ENCODE data around the gene BCOR.

The BCOR gene

DNA sequence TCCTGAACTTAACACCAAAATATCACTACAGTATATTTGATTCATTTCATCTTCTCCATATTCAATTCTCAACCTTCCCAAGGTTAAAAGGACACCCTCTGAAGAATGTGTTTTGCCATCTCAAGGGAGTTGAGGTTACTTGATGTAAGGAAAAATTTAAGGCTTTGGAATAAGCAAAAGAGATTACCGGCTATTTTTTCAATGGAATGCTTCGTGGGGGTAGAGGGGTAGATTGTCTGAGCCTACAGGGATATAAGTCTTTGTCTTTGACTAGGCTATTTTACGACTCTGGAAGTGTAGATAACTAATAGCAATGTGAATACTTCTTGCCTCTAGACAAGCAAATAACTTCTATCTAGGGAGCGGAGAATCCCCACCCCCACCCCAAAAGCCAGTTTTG is 78.2 kb downstream of the BCOR start:
- no peaks in the 10 kb centered on the region for H3K27me3 ChIP-seq
- H3K27ac ChIP-seq: no peak overlapping the region
- H3K4me1 ChIP-seq (ENCODE audit: control insufficient read depth in 1 of 2, insufficient read depth in 1 of 2, low read depth in 1 of 2, low read length in 1 of 2): peaks cover 0 to 3% of the 10 kb centered on the region in 2 experiments
- TF ChIP-seq, protein P1, sequence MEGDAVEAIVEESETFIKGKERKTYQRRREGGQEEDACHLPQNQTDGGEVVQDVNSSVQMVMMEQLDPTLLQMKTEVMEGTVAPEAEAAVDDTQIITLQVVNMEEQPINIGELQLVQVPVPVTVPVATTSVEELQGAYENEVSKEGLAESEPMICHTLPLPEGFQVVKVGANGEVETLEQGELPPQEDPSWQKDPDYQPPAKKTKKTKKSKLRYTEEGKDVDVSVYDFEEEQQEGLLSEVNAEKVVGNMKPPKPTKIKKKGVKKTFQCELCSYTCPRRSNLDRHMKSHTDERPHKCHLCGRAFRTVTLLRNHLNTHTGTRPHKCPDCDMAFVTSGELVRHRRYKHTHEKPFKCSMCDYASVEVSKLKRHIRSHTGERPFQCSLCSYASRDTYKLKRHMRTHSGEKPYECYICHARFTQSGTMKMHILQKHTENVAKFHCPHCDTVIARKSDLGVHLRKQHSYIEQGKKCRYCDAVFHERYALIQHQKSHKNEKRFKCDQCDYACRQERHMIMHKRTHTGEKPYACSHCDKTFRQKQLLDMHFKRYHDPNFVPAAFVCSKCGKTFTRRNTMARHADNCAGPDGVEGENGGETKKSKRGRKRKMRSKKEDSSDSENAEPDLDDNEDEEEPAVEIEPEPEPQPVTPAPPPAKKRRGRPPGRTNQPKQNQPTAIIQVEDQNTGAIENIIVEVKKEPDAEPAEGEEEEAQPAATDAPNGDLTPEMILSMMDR (IDR thresholded peaks at IDR 0.05): no peak
- H3K4me3 ChIP-seq (ENCODE audit: low read depth in 1 of 2, low read length in 1 of 2): no peak overlapping the region
- no peaks in the 10 kb centered on the region for H3K36me3 ChIP-seq
- no peaks in the 10 kb centered on the region for H3K9me3 ChIP-seq

DNA sequence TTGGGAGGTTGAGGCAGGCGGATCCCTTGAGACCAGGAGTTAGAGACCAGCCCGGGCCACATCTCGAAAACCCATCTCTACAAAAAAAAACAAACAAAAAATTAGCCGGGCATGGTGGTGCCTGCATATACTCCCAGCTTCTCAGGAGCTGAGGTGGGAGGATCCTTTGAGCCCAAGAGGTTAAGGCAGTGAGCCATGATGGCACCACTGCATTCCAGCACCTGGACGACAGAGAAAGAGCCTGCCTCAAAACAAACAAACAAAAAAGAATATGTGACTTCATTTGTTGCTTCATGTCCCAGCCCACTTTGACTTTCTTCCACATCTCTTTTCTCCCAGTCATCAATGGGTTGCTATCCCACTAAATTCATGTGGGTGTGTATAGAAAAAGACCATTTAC is 79.7 kb downstream of the BCOR start:
- Histone ChIP-seq H3K4me3 (ENCODE audit: low read depth in 1 of 2, low read length in 1 of 2) (no peak overlapping the region), H3K4me1 (ENCODE audit: control insufficient read depth in 1 of 2, insufficient read depth in 1 of 2, low read depth in 1 of 2, low read length in 1 of 2) (peaks cover 9 to 10% of the 10 kb centered on the region in 2 experiments), H3K27me3 (peaks cover 7% of the 10 kb centered on the region), H3K27ac (no peak overlapping the region), H3K9me3 (no peaks in the 10 kb centered on the region), H3K36me3 (no peaks in the 10 kb centered on the region)
- TF ChIP-seq, protein P1 (IDR thresholded peaks at IDR 0.05): no peak

DNA sequence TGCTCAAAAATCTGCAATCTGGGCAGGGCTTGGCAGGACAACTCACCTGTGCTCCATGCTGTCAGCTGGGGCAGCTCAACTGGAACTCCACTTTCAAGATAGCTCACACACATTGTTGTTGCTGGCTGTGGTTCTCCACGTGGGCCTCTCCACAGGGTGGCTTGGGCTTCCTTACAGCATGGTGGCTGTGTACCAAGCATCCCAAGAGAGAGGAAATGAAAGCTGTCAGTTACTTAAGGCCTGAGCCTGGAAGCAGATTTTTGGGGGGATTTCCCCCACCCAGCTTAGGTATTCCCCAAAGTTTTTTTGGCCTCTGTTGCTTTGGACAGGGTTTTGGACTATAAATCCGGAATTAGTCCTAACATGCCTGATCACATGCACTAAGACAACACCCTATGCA is 81.0 kb downstream of the BCOR start:
- Histone ChIP-seq H3K9me3 (no peaks in the 10 kb centered on the region), H3K27me3 (peaks cover 20% of the 10 kb centered on the region)
- TF ChIP-seq, protein P1 (IDR thresholded peaks at IDR 0.05): no peak

GRCh38 chrX:40015693-40016092 is 82.1 kb downstream of the BCOR start:
- no peaks in the 10 kb centered on the region for H3K36me3 ChIP-seq
- no peak overlapping the region for H3K4me3 ChIP-seq (ENCODE audit: low read depth in 1 of 2, low read length in 1 of 2)
- peaks cover 30% of the 10 kb centered on the region for H3K27me3 ChIP-seq
- H3K9me3 ChIP-seq: no peaks in the 10 kb centered on the region
- H3K27ac ChIP-seq: no peak overlapping the region
- H3K4me1 ChIP-seq (ENCODE audit: control insufficient read depth in 1 of 2, insufficient read depth in 1 of 2, low read depth in 1 of 2, low read length in 1 of 2): peaks cover 16 to 21% of the 10 kb centered on the region in 2 experiments
- TF ChIP-seq, protein P1 (IDR thresholded peaks at IDR 0.05): no peak

More for the DNA sequence above, 81.0 kb downstream of the BCOR start:
- Histone ChIP-seq H3K4me1 (ENCODE audit: control insufficient read depth in 1 of 2, insufficient read depth in 1 of 2, low read depth in 1 of 2, low read length in 1 of 2) (peaks cover 16 to 21% of the 10 kb centered on the region in 2 experiments), H3K36me3 (no peaks in the 10 kb centered on the region), H3K27ac (no peak overlapping the region), H3K4me3 (ENCODE audit: low read depth in 1 of 2, low read length in 1 of 2) (no peak overlapping the region)

DNA sequence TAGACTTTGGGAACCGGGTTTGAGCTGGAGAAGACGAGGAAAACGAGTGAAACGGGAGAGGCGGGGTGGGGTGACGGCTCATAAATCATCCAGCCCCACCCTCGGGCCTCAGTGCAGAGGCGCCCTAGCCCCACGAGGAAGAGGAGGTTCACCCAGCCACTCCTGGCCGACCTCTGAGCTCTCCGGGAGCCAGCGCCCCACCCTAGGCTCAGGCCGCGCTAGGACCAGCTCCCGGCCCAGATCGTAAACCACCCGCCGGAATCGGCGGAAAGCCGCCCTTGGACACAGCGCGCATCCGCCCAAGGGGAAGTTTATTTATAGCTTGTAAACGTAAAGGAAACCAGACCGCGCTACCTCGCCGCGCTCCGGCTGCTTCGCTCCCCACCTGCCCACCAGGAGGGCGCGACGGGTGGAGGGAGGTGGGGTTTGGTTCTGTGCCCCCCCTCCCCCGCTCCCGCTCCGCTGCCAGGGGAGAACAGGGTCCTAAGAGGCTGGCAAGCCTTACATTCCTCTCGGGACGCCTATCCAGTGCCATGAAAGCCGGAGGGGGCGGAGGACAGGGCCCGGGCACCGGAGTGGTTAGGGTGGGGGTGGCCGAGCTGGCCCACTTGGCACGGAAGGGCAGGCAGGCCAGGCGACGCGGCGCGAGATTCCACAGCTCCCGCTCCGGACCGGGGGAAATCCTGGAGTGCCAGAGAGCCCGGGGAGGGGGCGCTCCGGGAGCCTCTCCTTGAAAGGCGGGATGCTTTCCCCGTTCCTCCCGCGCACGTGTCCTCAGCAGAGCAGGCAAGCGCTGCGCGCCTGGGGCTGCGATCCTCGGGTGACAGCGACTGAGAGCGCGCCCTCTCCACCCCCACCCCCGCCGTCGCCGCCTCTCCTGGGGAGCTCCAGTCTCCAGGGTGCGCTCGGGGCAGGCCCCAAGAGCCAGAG is 84.2 kb downstream of the BCOR start:
- Histone ChIP-seq H3K4me1 (ENCODE audit: control insufficient read depth in 1 of 2, insufficient read depth in 1 of 2, low read depth in 1 of 2, low read length in 1 of 2) (peaks cover 26 to 33% of the 10 kb centered on the region in 2 experiments), H3K27me3 (peaks cover 52% of the 10 kb centered on the region), H3K9me3 (no peaks in the 10 kb centered on the region), H3K4me3 (ENCODE audit: low read depth in 1 of 2, low read length in 1 of 2) (peak overlapping the region; percentile 63 to 69), H3K36me3 (no peaks in the 10 kb centered on the region), H3K27ac (no peak overlapping the region)
- TF ChIP-seq, protein P1 (IDR thresholded peaks at IDR 0.05): no peak

All from neutrophil (primary cell).